Transverse colon (tissue), 4 donors: ENCODE data around the gene ZNF438. TPM values are rescaled to one million over a fixed set of nuclear protein-coding genes. Genes with fewer than 3 reads are reported as not detected.

Experiments
- DNase-seq: peaks from one replicate; pipeline ENCODE4 v3.0.0-alpha.2; 2019
- H3K27ac ChIP-seq, 4 donors: fragments of 200-600 bp; sonication (generic); 2 replicates each; pipeline ENCODE4 v1.5.1; 2016 to 2018; ENCODE audit warnings: inconsistent platforms in 4 of 4
- H3K27me3 ChIP-seq: fragments of 200-600 bp; sonication (generic); 2 replicates; pipeline ENCODE4 v1.5.1; 2017; ENCODE audit warnings: inconsistent platforms
- H3K36me3 ChIP-seq, 4 donors: fragments of 200-600 bp; sonication (generic); 2 replicates each; pipeline ENCODE4 v1.5.1; 2017 to 2019; ENCODE audit warnings: inconsistent platforms in 4 of 4
- H3K4me1 ChIP-seq, 4 donors: fragments of 200-600 bp; sonication (generic); 2 replicates each; pipeline ENCODE4 v1.5.1; 2017 to 2020; ENCODE audit warnings: inconsistent platforms in 4 of 4
- H3K4me3 ChIP-seq, 4 donors: fragments of 200-600 bp; sonication (generic); 1 replicate in 1 of 4; 2 replicates in 3 of 4; pipeline versions ENCODE4 v1.5.1 to v1.6.1; 2017 to 2019; ENCODE audit warnings: inconsistent platforms in 4 of 4
- H3K9me3 ChIP-seq, 2 donors: fragments of 200-600 bp; sonication (generic); 2 replicates each; pipeline ENCODE4 v1.5.1; 2017 to 2019; ENCODE audit warnings: inconsistent platforms in 2 of 2
- EP300 ChIP-seq: sonication (generic); formaldehyde crosslinking; IDR thresholded peaks from one replicate; pipeline ENCODE4 v1.6.1; 2017; ENCODE audit warnings: antibody characterized with exemption, low read depth
- POLR2A ChIP-seq: fragments of 450-650 bp; IDR thresholded peaks from one replicate; pipeline ENCODE4 v1.6.1; 2016; ENCODE audit warnings: antibody characterized with exemption, mild to moderate bottlenecking, moderate library complexity
- POLR2AphosphoS5 ChIP-seq, 3 donors: sonication (generic); formaldehyde crosslinking; IDR thresholded peaks; one replicate each; pipeline ENCODE4 v1.6.1; 2016; ENCODE audit warnings: antibody characterized with exemption in 3 of 3
- WGBS, 2 donors: methylation state at CpG; one replicate each; pipeline ENCODE4 v1.1.5; 2018; ENCODE audit warnings: low coverage in 1 of 2; 5-methylcytosine and 5-hydroxymethylcytosine counted together
- in situ Hi-C, 4 donors: fragments of 200-750 bp; cut with MboI; loops; one replicate each; pipeline versions ENCODE4 v1.15.0 to v1.15.1; 2017; ENCODE audit warnings: low sequenced_read_pairs in 3 of 4, low pct_ligation_motif_present in 1 of 4, low pct_unique_long_range_greater_than_20kb in 1 of 4
- intact Hi-C: fragments of 100-400 bp; cut with DNase I; formaldehyde crosslinking; loops from one replicate; pipeline ENCODE4 v1.15.1; 2023; ENCODE audit warnings: low total_unique reads
- total RNA-seq, 4 donors: library from RNA; depleted of rRNA; stranded (reverse); fragments of >200 nt; gene quantifications; one replicate each; pipeline ENCODE4 v1.1.0, GENCODE V29; 2016
- TF ChIP-seq, protein P1 (sequence below), 5 experiments: fragments of 200-600 bp in 3 of 5; fragments of 450-650 bp in 2 of 5; sonication (generic) in 3 of 5; IDR thresholded peaks; 1 replicate in 2 of 5; 2 replicates in 3 of 5; pipeline ENCODE4 v1.5.1; 2016 to 2017; ENCODE audit warnings: antibody characterized with exemption in 5 of 5, inconsistent platforms in 3 of 5, mild to moderate bottlenecking in 2 of 5, moderate library complexity in 1 of 5

Gene ZNF438
- total RNA-seq, 4 donors from 2014 or later: 4.4 to 7.4 (median 6.4) TPM

DNA sequence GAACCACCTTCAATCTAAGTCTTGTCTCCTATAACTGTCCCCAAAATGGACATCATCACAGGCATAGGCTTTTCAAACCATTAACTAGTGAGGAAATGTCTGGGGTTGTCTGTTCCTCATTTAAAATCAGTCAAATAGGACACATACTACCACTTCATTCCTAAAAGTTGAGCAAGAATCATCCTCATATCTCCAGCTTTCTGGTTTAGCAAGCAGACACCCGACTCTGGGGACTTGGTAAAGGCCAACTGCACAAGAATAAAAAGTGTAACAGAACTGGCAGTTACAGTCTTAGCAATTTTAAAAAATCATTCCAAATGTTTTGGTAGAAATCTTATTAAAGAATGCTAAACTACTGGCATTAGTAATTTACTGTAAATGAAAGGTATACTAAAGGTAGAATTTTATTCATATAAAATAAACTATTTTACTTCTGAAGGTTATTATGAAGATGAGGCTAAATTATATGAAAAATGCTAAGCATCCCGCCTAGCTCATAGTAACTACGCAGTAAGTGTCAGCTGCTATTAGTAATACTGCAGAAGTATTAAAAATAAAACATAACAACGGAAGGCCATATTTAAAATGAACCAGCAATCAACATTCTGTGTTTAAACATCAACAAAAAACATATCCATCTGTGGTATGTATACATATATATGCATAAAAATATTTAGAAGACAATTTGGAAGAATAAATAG, 60.8 kb downstream of the ZNF438 start:
- Histone ChIP-seq H3K4me1 (peaks cover 0 to 14% (median 6%) of the 10 kb centered on the region in 4 donors), H3K9me3 (no peaks in the 10 kb centered on the region), H3K27ac (no peak overlapping the region), H3K36me3 (no peaks in the 10 kb centered on the region), H3K4me3 (no peak overlapping the region), H3K27me3 (no peaks in the 10 kb centered on the region)
- no peak for TF ChIP-seq POLR2A
- TF ChIP-seq EP300: no peak
- no peak for TF ChIP-seq POLR2AphosphoS5 (IDR thresholded peaks at IDR 0.05)
- TF ChIP-seq, protein P1, sequence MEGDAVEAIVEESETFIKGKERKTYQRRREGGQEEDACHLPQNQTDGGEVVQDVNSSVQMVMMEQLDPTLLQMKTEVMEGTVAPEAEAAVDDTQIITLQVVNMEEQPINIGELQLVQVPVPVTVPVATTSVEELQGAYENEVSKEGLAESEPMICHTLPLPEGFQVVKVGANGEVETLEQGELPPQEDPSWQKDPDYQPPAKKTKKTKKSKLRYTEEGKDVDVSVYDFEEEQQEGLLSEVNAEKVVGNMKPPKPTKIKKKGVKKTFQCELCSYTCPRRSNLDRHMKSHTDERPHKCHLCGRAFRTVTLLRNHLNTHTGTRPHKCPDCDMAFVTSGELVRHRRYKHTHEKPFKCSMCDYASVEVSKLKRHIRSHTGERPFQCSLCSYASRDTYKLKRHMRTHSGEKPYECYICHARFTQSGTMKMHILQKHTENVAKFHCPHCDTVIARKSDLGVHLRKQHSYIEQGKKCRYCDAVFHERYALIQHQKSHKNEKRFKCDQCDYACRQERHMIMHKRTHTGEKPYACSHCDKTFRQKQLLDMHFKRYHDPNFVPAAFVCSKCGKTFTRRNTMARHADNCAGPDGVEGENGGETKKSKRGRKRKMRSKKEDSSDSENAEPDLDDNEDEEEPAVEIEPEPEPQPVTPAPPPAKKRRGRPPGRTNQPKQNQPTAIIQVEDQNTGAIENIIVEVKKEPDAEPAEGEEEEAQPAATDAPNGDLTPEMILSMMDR (IDR thresholded peaks at IDR 0.05): no peak
- intact Hi-C loops: no loop called here
- in situ Hi-C loops: no loop called here
- no peak for DNase-seq
- WGBS, 2 donors: 93 to 97% methylated on average over 3 to 4 of the region's 4 CpGs

DNA sequence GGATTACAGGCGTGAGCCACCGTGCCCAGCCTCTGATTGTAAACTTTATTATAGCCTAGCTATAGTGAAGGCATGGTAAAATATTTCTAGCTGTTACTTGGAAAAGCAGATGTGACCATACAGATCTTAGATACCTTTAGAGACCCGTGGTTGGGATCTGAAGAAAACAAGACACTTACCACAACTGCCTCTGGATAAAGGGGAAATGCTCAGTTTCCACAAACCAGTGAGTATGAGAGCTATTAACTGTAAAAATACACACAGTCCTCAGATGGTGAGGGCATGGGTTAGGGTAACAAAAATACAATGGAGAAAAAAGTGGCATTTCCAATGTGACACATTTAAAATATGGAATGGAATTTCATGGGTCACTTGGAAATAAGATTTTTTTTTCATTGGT, 63.0 kb downstream of the ZNF438 start:
- Histone ChIP-seq H3K36me3 (no peaks in the 10 kb centered on the region), H3K9me3 (no peaks in the 10 kb centered on the region), H3K4me1 (peaks cover 0 to 7% (median 3%) of the 10 kb centered on the region in 4 donors), H3K4me3 (no peak overlapping the region), H3K27ac (no peak overlapping the region), H3K27me3 (no peaks in the 10 kb centered on the region)
- 71 to 74% methylated on average over 1 to 3 of the region's 3 CpGs for WGBS, 2 donors
- no peak for DNase-seq
- intact Hi-C loops: no loop called here
- TF ChIP-seq, protein P1 (IDR thresholded peaks at IDR 0.05): no peak
- TF ChIP-seq POLR2AphosphoS5 (IDR thresholded peaks at IDR 0.05) (no peak), POLR2A (no peak), EP300 (no peak)
- in situ Hi-C loops: no loop called here

DNA sequence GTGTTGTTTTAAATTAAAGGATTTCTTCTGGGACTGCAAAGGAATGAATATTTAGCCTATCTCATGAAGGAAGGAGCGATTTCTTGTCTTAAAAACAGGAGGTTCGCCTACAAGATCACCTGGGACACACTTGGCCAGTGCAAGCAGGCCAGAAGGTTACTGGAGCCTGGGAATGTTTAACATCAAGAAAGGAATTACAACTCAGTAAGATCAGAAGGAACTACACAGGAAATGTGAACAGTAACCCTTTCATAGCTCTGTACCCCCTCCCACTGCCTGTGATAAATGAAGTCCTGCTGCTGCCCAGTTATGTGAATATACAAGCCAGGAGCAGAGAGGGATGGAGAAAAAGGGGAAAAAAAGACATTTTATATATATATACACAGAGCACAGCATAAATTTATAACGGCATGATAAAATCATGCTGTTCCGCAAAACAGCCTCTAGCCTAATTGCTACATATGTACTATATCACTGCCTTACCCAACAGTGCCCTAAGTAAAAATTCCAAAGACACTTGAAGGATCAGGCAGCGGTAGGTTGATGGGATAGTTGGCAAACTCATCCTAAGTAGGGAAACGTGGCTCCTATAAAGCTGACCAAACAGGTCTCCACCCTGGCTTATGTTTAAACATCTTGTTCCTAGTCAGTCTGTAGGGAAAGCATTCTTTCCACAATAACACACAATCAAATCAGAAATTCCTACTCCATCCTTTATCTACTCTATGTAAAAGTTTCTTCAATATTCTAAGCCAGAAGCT, 63.8 kb downstream of the ZNF438 start:
- no peaks in the 10 kb centered on the region for H3K36me3 ChIP-seq
- H3K27ac ChIP-seq: peak overlapping the region in 2 of 4 donors; percentile 36 to 43
- no peaks in the 10 kb centered on the region for H3K9me3 ChIP-seq
- H3K4me3 ChIP-seq: no peak overlapping the region
- 54 to 77% methylated on average over 6 of the region's 6 CpGs for WGBS, 2 donors
- no peaks in the 10 kb centered on the region for H3K27me3 ChIP-seq
- H3K4me1 ChIP-seq: peaks cover 0 to 7% (median 3%) of the 10 kb centered on the region in 4 donors
- no peak for TF ChIP-seq POLR2AphosphoS5 (IDR thresholded peaks at IDR 0.05)
- TF ChIP-seq, protein P1 (IDR thresholded peaks at IDR 0.05): no peak
- TF ChIP-seq EP300: no peak
- TF ChIP-seq POLR2A: no peak
- in situ Hi-C loops: no loop called here
- intact Hi-C loops: no loop called here
- no peak for DNase-seq
